HL-60/S4 treated with phorbol 12-myristate 13-acetate at 8.2 ng/mL for 4 days and 3 days (cell line): ENCODE results near the gene SOD3.

Experiments
- in situ Hi-C: fragments of 300-500 bp; cut with MboI; formaldehyde crosslinking; loops from 2 replicates; pipeline ENCODE4 v1.15.0; 2022; ENCODE audit warnings: low sequenced_read_pairs

Gene SOD3

GRCh38 chr4:24840826-24841543 lies 45.6 kb downstream of the SOD3 start:
- in situ Hi-C loops: no loop called here

GRCh38 chr4:24842356-24842755 lies 47.0 kb downstream of the SOD3 start:
- in situ Hi-C loops: no loop called here

- in situ Hi-C loops: no loop called here
Observed at GRCh38 chr4:24843096-24843495, 47.7 kb downstream of the SOD3 start.

GRCh38 chr4:24845132-24845531 lies 49.8 kb downstream of the SOD3 start:
- in situ Hi-C loops: no loop called here

- in situ Hi-C loops: no loop called here
Observed at GRCh38 chr4:24845902-24846301, 50.5 kb downstream of the SOD3 start.

GRCh38 chr4:24846716-24847115 lies 51.3 kb downstream of the SOD3 start:
- in situ Hi-C loops: no loop called here

GRCh38 chr4:24849351-24849750 lies 54.0 kb downstream of the SOD3 start:
- in situ Hi-C loops: no loop called here

- in situ Hi-C loops: no loop called here
Observed at GRCh38 chr4:24849756-24850155, 54.4 kb downstream of the SOD3 start.
